ENCODE measurements around the gene MB.

Gene MB

GRCh38 chr22:35616043-35616442, 1.1 kb downstream of the MB start:
- no peaks in the 10 kb centered on the region for H3K36me3 ChIP-seq
- no peak for TF ChIP-seq CTCF (IDR thresholded peaks at IDR 0.05; ENCODE audit: low read depth, low read length)
- DNase-seq: no peak
- H3K9me3 ChIP-seq (ENCODE audit: severe bottlenecking): no peaks in the 10 kb centered on the region
- H3K4me3 ChIP-seq (ENCODE audit: low read depth, low read length): no peak overlapping the region
- H3K27me3 ChIP-seq (ENCODE audit: insufficient read depth, low read depth, severe bottlenecking): no peaks in the 10 kb centered on the region
- no peak overlapping the region for H3K27ac ChIP-seq

- H3K27me3 ChIP-seq (ENCODE audit: insufficient read depth, low read depth, severe bottlenecking): no peaks in the 10 kb centered on the region
- H3K4me3 ChIP-seq (ENCODE audit: low read depth, low read length): no peak overlapping the region
- no peaks in the 10 kb centered on the region for H3K9me3 ChIP-seq (ENCODE audit: severe bottlenecking)
- H3K27ac ChIP-seq: no peak overlapping the region
- TF ChIP-seq CTCF (IDR thresholded peaks at IDR 0.05; ENCODE audit: low read depth, low read length): no peak
- H3K36me3 ChIP-seq: no peaks in the 10 kb centered on the region
- no peak for DNase-seq
These were observed 2.0 kb downstream of the MB start for GRCh38 chr22:35615156-35615555.

- no peak for TF ChIP-seq CTCF (IDR thresholded peaks at IDR 0.05; ENCODE audit: low read depth, low read length)
- no peak for DNase-seq
- Histone ChIP-seq H3K9me3 (ENCODE audit: severe bottlenecking) (no peaks in the 10 kb centered on the region), H3K27me3 (ENCODE audit: insufficient read depth, low read depth, severe bottlenecking) (no peaks in the 10 kb centered on the region), H3K4me3 (ENCODE audit: low read depth, low read length) (no peak overlapping the region), H3K27ac (no peak overlapping the region), H3K36me3 (no peaks in the 10 kb centered on the region)
These were observed 2.7 kb downstream of the MB start for GRCh38 chr22:35614404-35614803.

- DNase-seq: no peak
- no peaks in the 10 kb centered on the region for H3K9me3 ChIP-seq (ENCODE audit: severe bottlenecking)
- H3K4me3 ChIP-seq (ENCODE audit: low read depth, low read length): no peak overlapping the region
- no peaks in the 10 kb centered on the region for H3K27me3 ChIP-seq (ENCODE audit: insufficient read depth, low read depth, severe bottlenecking)
- TF ChIP-seq CTCF (IDR thresholded peaks at IDR 0.05; ENCODE audit: low read depth, low read length): no peak
- H3K27ac ChIP-seq: no peak overlapping the region
- no peaks in the 10 kb centered on the region for H3K36me3 ChIP-seq
These were observed 4.2 kb downstream of the MB start for GRCh38 chr22:35612903-35613302.

GRCh38 chr22:35611891-35612576, 5.1 kb downstream of the MB start:
- TF ChIP-seq CTCF (IDR thresholded peaks at IDR 0.05; ENCODE audit: low read depth, low read length): no peak
- Histone ChIP-seq H3K27me3 (ENCODE audit: insufficient read depth, low read depth, severe bottlenecking) (no peaks in the 10 kb centered on the region), H3K9me3 (ENCODE audit: severe bottlenecking) (no peaks in the 10 kb centered on the region), H3K36me3 (no peaks in the 10 kb centered on the region), H3K27ac (no peak overlapping the region), H3K4me3 (ENCODE audit: low read depth, low read length) (no peak overlapping the region)
- no peak for DNase-seq
